HepG2 (cell line): ENCODE measurements around the gene BHLHA9. TPM values are rescaled to one million over a fixed set of nuclear protein-coding genes. Genes with fewer than 3 reads are reported as not detected.

Experiments used
- ATAC-seq: fragments of 200-7000 bp; cut with Tn5 transposase; 3 replicates; pipeline ENCODE4 v1.9.1; 2020; ENCODE audit warnings: mild to moderate bottlenecking, moderate library complexity
- BruUV-seq: library from RNA; stranded (reverse); fragments of 400-500 nt; replicated peaks from 2 replicates; lab custom pipeline; 2021; lab: Mats Ljungman, UMichigan
- CTCF ChIA-PET: fragments of 300-600 bp; formaldehyde crosslinking; extraction: SDS; loops from one replicate; lab custom pipeline; 2021; ENCODE audit warnings: low total read pairs, inconsistent platforms, low intra/inter-chr PET ratio; lab: Yijun Ruan, JAX
- POLR2A ChIA-PET: fragments of 350-600 bp; sonication (Branson Sonifier 250); formaldehyde crosslinking; loops from one replicate; lab custom pipeline; 2020; ENCODE audit warnings: antibody characterized with exemption, inconsistent platforms; lab: Yijun Ruan, JAX
- DNase-seq: peaks from one replicate; pipeline ENCODE4 v3.0.0-alpha.2; 2015; ENCODE audit warnings: low spot score
- FAIRE-seq: peaks from 3 replicates; lab custom pipeline; 2011; peaks lifted over from hg19 to GRCh38; lab: Jason Lieb, UNC
- H2AFZ ChIP-seq: one replicate; pipeline ENCODE4 v1.6.1; 2011; ENCODE audit warnings: low read length, inconsistent platforms
- H3K27ac ChIP-seq: fragments of 300-600 bp; 3 replicates; pipeline ENCODE4 v1.8.0; 2011; ENCODE audit warnings: mixed run types, mild to moderate bottlenecking, mixed read lengths, low read length, inconsistent platforms; ENCODE audit not compliant: insufficient read depth; ENCODE audit errors: extremely low read length
- H3K27me3 ChIP-seq, 2 experiments: fragments of 200-600 bp in 1 of 2; 2 replicates in 1 of 2; 3 replicates in 1 of 2; pipeline versions ENCODE4 v1.6.0 to v1.8.0; 2011; ENCODE audit warnings: low read length in 2 of 2, mild to moderate bottlenecking in 2 of 2, moderate library complexity in 2 of 2, inconsistent platforms in 1 of 2; ENCODE audit not compliant: insufficient read depth in 2 of 2, control insufficient read depth in 1 of 2
- H3K36me3 ChIP-seq, 2 experiments: fragments of 200-600 bp in 1 of 2; replicated peaks in 1 of 2; 2 replicates in 1 of 2; 3 replicates in 1 of 2; pipeline versions ENCODE4 v1.5.1 to v1.8.0; 2011; ENCODE audit warnings: low read length in 2 of 2, inconsistent platforms in 1 of 2; ENCODE audit not compliant: insufficient read depth in 2 of 2, control insufficient read depth in 1 of 2
- H3K4me1 ChIP-seq: 2 replicates; pipeline ENCODE4 v1.5.1; 2012; ENCODE audit warnings: low read length, inconsistent platforms; ENCODE audit not compliant: insufficient read depth
- H3K4me2 ChIP-seq: 2 replicates; pipeline ENCODE4 v1.6.0; 2011; ENCODE audit warnings: low read depth, low read length, inconsistent platforms
- H3K4me3 ChIP-seq, 3 experiments: fragments of 200-600 bp in 1 of 3; sonication (generic), shearing (Covaris generic) in 1 of 3; replicated peaks in 1 of 3; 2 replicates each; pipeline ENCODE4 v1.5.1; 2011 to 2016; ENCODE audit warnings: low read length in 3 of 3, inconsistent platforms in 2 of 3, low read depth in 2 of 3, mild to moderate bottlenecking in 2 of 3, control low read depth in 1 of 3, mixed read lengths in 1 of 3; ENCODE audit not compliant: insufficient read depth in 1 of 3
- H3K79me2 ChIP-seq: one replicate; pipeline ENCODE4 v1.6.1; 2011; ENCODE audit warnings: low read length, inconsistent platforms; ENCODE audit not compliant: insufficient read depth
- H3K9ac ChIP-seq: 2 replicates; pipeline ENCODE4 v1.6.0; 2011; ENCODE audit warnings: mild to moderate bottlenecking, low read depth, low read length, inconsistent platforms; ENCODE audit not compliant: insufficient read depth
- H3K9me3 ChIP-seq: 2 replicates; pipeline ENCODE4 v1.5.1; 2012; ENCODE audit warnings: mild to moderate bottlenecking, low read length
- H4K20me1 ChIP-seq: 2 replicates; pipeline ENCODE4 v1.6.0; 2011; ENCODE audit warnings: inconsistent platforms, mild to moderate bottlenecking, low read length, moderate library complexity; ENCODE audit not compliant: insufficient read depth
- EEA1 ChIP-seq: sonication (generic); formaldehyde crosslinking; IDR thresholded peaks from 2 replicates; pipeline ENCODE4 v1.5.1; 2020; ENCODE audit warnings: mild to moderate bottlenecking, missing genetic modification reagents, borderline replicate concordance
- FIP1L1 ChIP-seq: fragments of 200-400 bp; formaldehyde crosslinking; IDR thresholded peaks from 2 replicates; pipeline ENCODE4 v1.6.1; 2018; ENCODE audit warnings: low read depth, mild to moderate bottlenecking, low read length, moderate library complexity, borderline replicate concordance; ENCODE audit not compliant: insufficient read depth
- GMEB2 ChIP-seq: IDR thresholded peaks from 2 replicates; pipeline ENCODE4 v1.6.1; 2016; ENCODE audit warnings: missing biosample characterization, missing genetic modification reagents, low read depth
- HMGXB4 ChIP-seq, 2 experiments: sonication (generic) in 1 of 2; formaldehyde crosslinking in 1 of 2; IDR thresholded peaks; 2 replicates each; pipeline versions ENCODE4 v1.4.0 to v1.6.1; 2018 to 2020; ENCODE audit warnings: missing genetic modification reagents in 2 of 2, borderline replicate concordance in 1 of 2, low read depth in 1 of 2, mild to moderate bottlenecking in 1 of 2, missing biosample characterization in 1 of 2
- RAD21 ChIP-seq: fragments of 450-650 bp; formaldehyde crosslinking; IDR thresholded peaks from 2 replicates; pipeline ENCODE4 v1.5.0; 2020; ENCODE audit warnings: mild to moderate bottlenecking
- ZNF619 ChIP-seq: sonication (generic); formaldehyde crosslinking; IDR thresholded peaks from 2 replicates; pipeline ENCODE4 v1.4.0; 2020; ENCODE audit warnings: mild to moderate bottlenecking, missing genetic modification reagents
- ZNF646 ChIP-seq: sonication (generic); formaldehyde crosslinking; IDR thresholded peaks from 2 replicates; pipeline ENCODE4 v1.9.0; 2021; ENCODE audit warnings: mild to moderate bottlenecking, missing genetic modification reagents
- WGBS: methylation state at CpG from one replicate; pipeline ENCODE4 v1.1.6; 2017; ENCODE audit warnings: low lambda C conversion rate; 5-methylcytosine and 5-hydroxymethylcytosine counted together
- in situ Hi-C: cut with HindIII; loops from 2 replicates; pipeline ENCODE4 v1.10.0; 2017; ENCODE audit warnings: low pct_unique_long_range_greater_than_20kb; ENCODE audit not compliant: extremely low pct_ligation_motif_present
- intact Hi-C: fragments of 100-400 bp; cut with micrococcal nuclease; formaldehyde crosslinking; loops from one replicate; pipeline ENCODE4 v1.10.0; 2022; ENCODE audit not compliant: unreplicated experiment
- polyA plus RNA-seq, 8 experiments: library from polyadenylated mRNA; depleted of rRNA in 3 of 8; stranded (reverse) in 7 of 8; unstranded in 1 of 8; fragments of >200 nt; fragmentation: Illumina TruSeq in 4 of 8; extraction: Trizol in 4 of 8; gene quantifications; 2 replicates each; pipeline versions ENCODE4 v1.2.1 to v1.2.3, GENCODE V29; 2011 to 2016; ENCODE audit warnings: low read depth in 4 of 8, missing spikeins in 1 of 8, mixed read lengths in 1 of 8; ENCODE audit not compliant: insufficient read depth in 1 of 8
- total RNA-seq, 5 experiments: library from RNA; depleted of rRNA; stranded (reverse); fragments of >200 nt; fragmentation: Illumina TruSeq; extraction: Trizol; gene quantifications; 2 replicates each; pipeline ENCODE4 v1.2.3, GENCODE V29; 2016; ENCODE audit warnings: low read depth in 1 of 5

The BHLHA9 gene
- total and polyA plus RNA-seq, 2 of the 13 experiments (the other 11 are each of a cell fraction or from before 2014, with no cell fraction given), result not detected

GRCh38 chr17:1275205-1275961, 5.1 kb downstream of the BHLHA9 start (continued):
- TF ChIP-seq ZNF646 (CRISPR knock-in tag) (peak; percentile 64; the same call in 1 of the 2 replicates), FIP1L1 (no peak)

- 16% methylated on average over 22 of the region's 28 CpGs for WGBS
- H3K79me2 ChIP-seq, result no peaks in the 10 kb centered on the region
- DNase-seq, result peak; percentile 29
- no peak for FAIRE-seq
- peak; percentile 75 for ATAC-seq
- H3K27ac ChIP-seq, result no peak overlapping the region
- no peaks in the 10 kb centered on the region for H3K36me3 ChIP-seq
- H3K9me3 ChIP-seq, result no peaks in the 10 kb centered on the region
- no peaks in the 10 kb centered on the region for H4K20me1 ChIP-seq
- no peaks in the 10 kb centered on the region for H3K4me1 ChIP-seq
- no peak overlapping the region for H3K4me3 ChIP-seq
- intact Hi-C loops, result no loop called here
- H3K27me3 ChIP-seq, result peaks cover 20 to 67% of the 10 kb centered on the region in 2 experiments
- H3K4me2 ChIP-seq, result no peak overlapping the region
- ChIA-PET POLR2A (no interaction called here), CTCF (interaction anchor here (1.6 kb wide), 1 partner anchor 57 kb away, joined by 19 read pairs; no protein-coding TSS in a partner anchor)
- H3K9ac ChIP-seq, result no peak overlapping the region
- in situ Hi-C loops, result loop anchor here (10.0 kb wide), 1 partner anchor 239 kb away; the partner anchor contains the start of gene INPP5K
- no TSS peak for BruUV-seq
- no peak overlapping the region for H2AFZ ChIP-seq
- TF ChIP-seq EEA1 (CRISPR knock-in tag), result no peak
- TF ChIP-seq RAD21 (CRISPR knock-in tag), result peak; percentile 76
- peak in 1 of 2 experiments; percentile 21; a peak in 1 of 4 replicates for TF ChIP-seq HMGXB4 (CRISPR knock-in tag; IDR thresholded peaks at IDR 0.05; ENCODE audit: borderline replicate concordance in 1 of 2, low read depth in 1 of 2)
- no peak for TF ChIP-seq GMEB2 (CRISPR knock-in tag)
- no peak for TF ChIP-seq ZNF619 (CRISPR knock-in tag)
Observed at GRCh38 chr17:1275962-1276736, 5.9 kb downstream of the BHLHA9 start.
